ENCODE results near the gene KIAA1549. TPM values are rescaled to one million over a fixed set of nuclear protein-coding genes. Genes with fewer than 3 reads are reported as not detected.
A peak's percentile ranks its signal among the peaks of the same experiment; 100 is the strongest.

The KIAA1549 gene
- polyA plus RNA-seq, 1 experiment = 2.5 TPM

DNA sequence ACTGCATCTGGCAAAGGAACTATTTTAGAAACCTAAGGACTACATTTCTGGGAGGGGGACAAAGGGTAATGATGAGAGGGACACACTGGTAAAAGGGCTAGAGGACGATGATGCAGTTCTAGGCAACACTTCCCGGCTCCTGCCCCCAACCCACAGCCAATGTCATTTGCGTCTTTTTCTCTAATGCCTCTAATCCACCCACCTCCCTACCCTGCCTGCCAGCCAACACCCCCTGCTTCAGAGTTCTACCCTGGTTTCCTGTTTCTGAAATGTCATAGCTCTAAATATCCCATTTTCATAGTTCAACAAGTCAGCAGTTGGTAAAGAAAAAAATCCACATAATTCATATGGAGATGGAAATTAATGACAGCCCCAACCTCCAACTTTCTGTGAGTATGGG is 79.0 kb downstream of the KIAA1549 start:
- ChIA-PET POLR2A (no interaction called here), CTCF (no interaction called here)
- no peak for DNase-seq (ENCODE audit: low read depth)
- Histone ChIP-seq H3K27me3 (ENCODE audit: control insufficient read depth, insufficient read depth, low read length) (no peaks in the 10 kb centered on the region), H3K4me3 (ENCODE audit: low read depth, low read length) (no peak overlapping the region), H3K36me3 (ENCODE audit: control insufficient read depth, insufficient read depth, low read length) (peaks cover 4% of the 10 kb centered on the region; the same call in 1 of the 2 replicates)
- TF ChIP-seq, protein P1, sequence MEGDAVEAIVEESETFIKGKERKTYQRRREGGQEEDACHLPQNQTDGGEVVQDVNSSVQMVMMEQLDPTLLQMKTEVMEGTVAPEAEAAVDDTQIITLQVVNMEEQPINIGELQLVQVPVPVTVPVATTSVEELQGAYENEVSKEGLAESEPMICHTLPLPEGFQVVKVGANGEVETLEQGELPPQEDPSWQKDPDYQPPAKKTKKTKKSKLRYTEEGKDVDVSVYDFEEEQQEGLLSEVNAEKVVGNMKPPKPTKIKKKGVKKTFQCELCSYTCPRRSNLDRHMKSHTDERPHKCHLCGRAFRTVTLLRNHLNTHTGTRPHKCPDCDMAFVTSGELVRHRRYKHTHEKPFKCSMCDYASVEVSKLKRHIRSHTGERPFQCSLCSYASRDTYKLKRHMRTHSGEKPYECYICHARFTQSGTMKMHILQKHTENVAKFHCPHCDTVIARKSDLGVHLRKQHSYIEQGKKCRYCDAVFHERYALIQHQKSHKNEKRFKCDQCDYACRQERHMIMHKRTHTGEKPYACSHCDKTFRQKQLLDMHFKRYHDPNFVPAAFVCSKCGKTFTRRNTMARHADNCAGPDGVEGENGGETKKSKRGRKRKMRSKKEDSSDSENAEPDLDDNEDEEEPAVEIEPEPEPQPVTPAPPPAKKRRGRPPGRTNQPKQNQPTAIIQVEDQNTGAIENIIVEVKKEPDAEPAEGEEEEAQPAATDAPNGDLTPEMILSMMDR (IDR thresholded peaks at IDR 0.05; ENCODE audit: insufficient read depth, low read depth, low read length) = no peak

DNA sequence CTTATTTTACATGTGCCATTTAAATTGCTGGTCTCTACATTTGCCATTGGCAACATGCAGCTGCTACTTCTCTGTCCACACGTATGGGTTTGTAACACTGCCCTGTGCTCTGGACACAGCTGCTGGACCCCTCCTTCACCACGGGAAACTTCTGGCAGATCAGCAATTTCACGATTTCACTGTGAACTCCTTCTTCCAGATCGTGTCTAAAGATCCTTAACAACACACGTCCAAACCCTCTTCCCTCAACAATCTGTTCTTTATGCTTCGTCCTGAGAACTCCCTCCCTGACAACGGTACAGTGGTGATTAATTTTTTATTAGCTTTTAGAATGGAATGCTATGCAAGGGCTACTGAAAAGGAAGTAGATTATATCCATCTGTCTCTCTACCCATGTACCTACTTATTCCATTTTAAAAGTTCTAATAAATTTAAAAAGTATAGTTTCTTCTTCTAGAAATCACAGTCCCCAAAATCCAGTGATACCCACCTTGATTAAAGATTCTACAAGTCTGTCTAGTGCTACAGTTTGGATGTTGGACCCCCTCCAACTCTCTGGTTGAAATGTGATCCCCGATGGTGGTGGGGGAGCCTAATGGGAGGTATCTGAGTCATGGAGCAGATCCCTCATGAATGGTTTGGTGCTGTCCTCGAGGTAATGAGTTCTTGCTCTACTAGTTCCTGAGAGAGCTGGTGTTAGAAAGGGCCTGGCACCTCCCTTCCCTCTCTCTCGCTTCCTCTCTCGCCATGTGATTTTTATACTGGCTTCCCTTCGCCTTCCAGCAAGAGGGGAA is 81.0 kb downstream of the KIAA1549 start:
- peaks cover 4% of the 10 kb centered on the region; the same call in 1 of the 2 replicates for H3K36me3 ChIP-seq (ENCODE audit: control insufficient read depth, insufficient read depth, low read length)
- peak; percentile 38 for DNase-seq (ENCODE audit: low read depth)
- H3K4me3 ChIP-seq (ENCODE audit: low read depth, low read length) = no peak overlapping the region
- CTCF ChIA-PET = interaction anchor here (0.6 to 2.2 kb wide), 5 partner anchors 9 to 454 kb away, joined by 3 to 8 read pairs (median 4); no protein-coding TSS in a partner anchor
- TF ChIP-seq, protein P1 (IDR thresholded peaks at IDR 0.05; ENCODE audit: insufficient read depth, low read depth, low read length) = no peak
- no peaks in the 10 kb centered on the region for H3K27me3 ChIP-seq (ENCODE audit: control insufficient read depth, insufficient read depth, low read length)
- POLR2A ChIA-PET = no interaction called here

DNA sequence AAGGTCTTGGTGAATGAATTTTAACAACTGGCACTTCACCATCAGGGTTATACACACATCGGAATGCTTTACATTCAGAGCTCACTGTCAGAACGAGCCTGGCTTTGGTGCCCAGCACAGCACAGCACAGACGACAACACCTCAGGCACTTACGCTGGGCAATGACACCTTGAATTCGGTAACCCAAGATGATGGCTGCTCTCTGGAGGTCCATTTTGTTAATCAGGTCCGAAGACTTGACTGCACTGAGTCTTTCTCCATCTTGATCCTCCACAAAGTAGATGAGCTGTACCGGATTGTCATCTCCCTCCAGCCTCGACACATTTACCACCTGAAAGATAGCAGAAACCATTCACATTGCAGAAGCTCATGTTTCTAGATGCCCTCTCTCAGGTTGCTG is 82.4 kb downstream of the KIAA1549 start:
- ChIA-PET CTCF (interaction anchor here (2.2 kb wide), 1 partner anchor 8 kb away, joined by 8 read pairs; no protein-coding TSS in a partner anchor), POLR2A (no interaction called here)
- no peak for DNase-seq (ENCODE audit: low read depth)
- no peak overlapping the region for H3K4me3 ChIP-seq (ENCODE audit: low read depth, low read length)
- H3K27me3 ChIP-seq (ENCODE audit: control insufficient read depth, insufficient read depth, low read length) = no peaks in the 10 kb centered on the region
- TF ChIP-seq, protein P1 (IDR thresholded peaks at IDR 0.05; ENCODE audit: insufficient read depth, low read depth, low read length) = no peak
- H3K36me3 ChIP-seq (ENCODE audit: control insufficient read depth, insufficient read depth, low read length) = peaks cover 4% of the 10 kb centered on the region; the same call in 1 of the 2 replicates

DNA sequence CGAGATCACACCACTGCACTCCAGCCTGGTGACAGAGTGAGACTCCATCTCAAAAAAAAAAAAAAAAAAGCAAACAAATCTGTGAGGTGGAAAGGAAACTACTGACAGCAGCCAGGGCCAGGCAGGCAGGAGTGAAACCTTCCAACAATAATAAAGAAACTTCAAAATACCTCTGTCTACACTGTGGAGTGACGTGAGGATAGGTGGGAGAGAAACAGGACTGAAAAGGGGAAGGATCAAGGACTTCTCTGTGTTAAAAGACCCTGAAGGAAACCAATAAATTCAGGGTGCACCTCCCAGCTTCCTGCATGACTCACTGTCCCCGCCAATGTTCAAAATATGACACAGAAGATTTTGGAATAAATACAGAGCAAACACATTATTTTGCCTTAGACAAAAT is 82.9 kb downstream of the KIAA1549 start:
- Histone ChIP-seq H3K27me3 (ENCODE audit: control insufficient read depth, insufficient read depth, low read length) (no peaks in the 10 kb centered on the region), H3K36me3 (ENCODE audit: control insufficient read depth, insufficient read depth, low read length) (peaks cover 1% of the 10 kb centered on the region; the same call in 1 of the 2 replicates), H3K4me3 (ENCODE audit: low read depth, low read length) (no peak overlapping the region)
- CTCF ChIA-PET = interaction anchor here (2.2 kb wide), 1 partner anchor 7 kb away, joined by 8 read pairs; no protein-coding TSS in a partner anchor
- TF ChIP-seq, protein P1 (IDR thresholded peaks at IDR 0.05; ENCODE audit: insufficient read depth, low read depth, low read length) = no peak
- POLR2A ChIA-PET = no interaction called here
- DNase-seq (ENCODE audit: low read depth) = no peak

DNA sequence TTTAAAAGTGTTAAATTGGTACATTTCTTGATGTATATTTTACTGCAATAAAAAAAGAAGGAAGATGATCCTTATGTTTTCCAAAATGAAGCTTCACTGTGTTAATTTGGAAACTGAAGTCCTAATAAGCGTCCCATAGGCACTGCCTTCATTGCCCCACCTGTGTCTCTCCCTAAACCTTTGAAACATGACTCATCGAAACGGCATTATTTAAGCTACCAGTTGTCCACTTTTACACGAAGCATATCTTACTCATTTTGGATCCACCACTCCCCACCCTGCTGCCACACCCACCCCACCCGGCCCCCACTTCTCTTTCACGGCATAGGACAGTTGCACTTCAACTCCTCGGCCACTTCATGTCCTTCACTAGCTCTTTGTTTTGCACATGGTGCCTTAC is 85.5 kb downstream of the KIAA1549 start:
- Histone ChIP-seq H3K4me3 (ENCODE audit: low read depth, low read length) (no peak overlapping the region), H3K27me3 (ENCODE audit: control insufficient read depth, insufficient read depth, low read length) (no peaks in the 10 kb centered on the region), H3K36me3 (ENCODE audit: control insufficient read depth, insufficient read depth, low read length) (peaks cover 1% of the 10 kb centered on the region; the same call in 1 of the 2 replicates)
- ChIA-PET CTCF (interaction anchor here (0.5 to 2.4 kb wide), 3 partner anchors 9 to 180 kb away, joined by 3 to 10 read pairs (median 5); no protein-coding TSS in a partner anchor), POLR2A (no interaction called here)
- DNase-seq (ENCODE audit: low read depth) = no peak
- TF ChIP-seq, protein P1 (IDR thresholded peaks at IDR 0.05; ENCODE audit: insufficient read depth, low read depth, low read length) = no peak
